GM19023 (cell line): ENCODE data around the gene PARPBP.
"Not testable (repeated sequence)": the region's sequence is repeated elsewhere in the genome, so short reads cannot be mapped to it uniquely, and the experiment has no call there.

Experiments
- ATAC-seq: cut with Tn5 transposase; IDR thresholded peaks from one replicate; pipeline ENCODE4 v1.9.1; 2021; ENCODE audit warnings: mild to moderate bottlenecking, moderate library complexity; ENCODE audit not compliant: unreplicated experiment

The PARPBP gene

GRCh38 chr12:102240859-102241258, 120.9 kb downstream of the PARPBP start:
- not testable (repeated sequence) for ATAC-seq
